Activated CD8-positive, alpha-beta memory T cell treated with anti-CD3 and anti-CD28 coated beads, Interleukin-2, amount 10 ng/mL, durations not matched to agents 7 days and 5 days (primary cell): Measurements from ENCODE around the gene OTUD7B. TPM values are rescaled to one million over a fixed set of nuclear protein-coding genes. Genes with fewer than 3 reads are reported as not detected.

Source experiments
- ATAC-seq: fragments of 150-1000 bp; cut with Tn5 transposase; one replicate; pipeline ENCODE4 v1.10.0; 2021; ENCODE audit warnings: moderate library complexity
- CTCF ChIA-PET: fragments of 350-600 bp; sonication (Branson Sonifier 250); formaldehyde crosslinking; loops from one replicate; lab custom pipeline; 2021; ENCODE audit warnings: antibody characterized with exemption; lab: Charles Lee
- DNase-seq: peaks from one replicate; pipeline ENCODE4 v3.0.0-alpha.2; 2020
- H3K27ac Mint-ChIP-seq: one replicate; pipeline ENCODE4 v1.8.0; 2021; ENCODE audit warnings: mild to moderate bottlenecking, mixed read lengths
- H3K27me3 Mint-ChIP-seq: one replicate; pipeline ENCODE4 v1.8.0; 2021; ENCODE audit warnings: mixed read lengths
- H3K36me3 Mint-ChIP-seq: one replicate; pipeline ENCODE4 v1.8.0; 2021; ENCODE audit warnings: mild to moderate bottlenecking, mixed read lengths
- H3K4me1 Mint-ChIP-seq: one replicate; pipeline ENCODE4 v1.8.0; 2021; ENCODE audit warnings: mixed read lengths
- H3K4me3 Mint-ChIP-seq: one replicate; pipeline ENCODE4 v1.8.0; 2021; ENCODE audit warnings: mild to moderate bottlenecking, moderate library complexity, mixed read lengths
- H3K9me3 Mint-ChIP-seq: one replicate; pipeline ENCODE4 v1.8.0; 2022; ENCODE audit warnings: low read depth, mixed read lengths
- total RNA-seq, 2 experiments: library from RNA; stranded (reverse); gene quantifications; one replicate each; pipeline ENCODE4 v1.2.3, GENCODE V29; 2021

OTUD7B gene
- total RNA-seq, 2 experiments from 2014 or later: 16.4 to 19.7 TPM

DNA sequence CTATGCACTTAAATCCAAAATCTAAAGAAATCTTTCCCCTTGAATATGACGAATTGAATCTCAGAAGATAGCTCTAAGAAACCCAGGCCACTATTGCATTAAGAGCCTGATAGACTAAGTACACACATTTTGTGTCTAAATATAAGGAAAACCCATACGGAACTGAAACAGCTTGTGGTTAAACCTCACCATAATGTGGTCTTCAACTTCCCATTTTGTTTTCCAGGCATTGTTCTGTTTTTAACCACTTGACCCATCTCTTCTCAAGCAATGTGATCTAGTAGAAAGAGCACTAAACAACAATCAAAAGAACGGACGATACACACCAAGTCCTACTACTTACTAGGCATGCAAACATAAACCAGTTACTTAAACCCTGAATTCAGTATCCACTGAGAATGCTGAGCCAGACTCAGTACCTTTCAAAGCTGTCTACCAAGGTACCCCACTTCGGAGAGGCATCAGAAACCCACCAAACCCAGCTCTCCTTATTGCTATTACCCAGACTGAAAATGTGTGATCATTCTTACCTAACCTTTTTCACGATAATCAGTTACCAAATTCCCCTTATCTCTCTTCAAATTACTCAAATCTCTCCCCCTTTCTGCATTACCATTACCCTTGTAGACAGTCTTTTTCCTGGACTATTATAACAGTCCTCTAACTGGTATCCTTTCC is 12.8 kb downstream of the OTUD7B start:
- CTCF ChIA-PET: interaction anchor here (1.5 to 3.7 kb wide), 3 partner anchors 14 to 189 kb away, joined by 4 to 16 read pairs (median 8); partner anchors contain the start of gene OTUD7B
- Mint-ChIP-seq H3K27me3 (no peaks in the 10 kb centered on the region), H3K9me3 (no peaks in the 10 kb centered on the region), H3K36me3 (peaks cover 24% of the 10 kb centered on the region), H3K4me1 (peaks cover 32% of the 10 kb centered on the region), H3K27ac (peak overlapping the region; percentile 13), H3K4me3 (no peak overlapping the region)
- ATAC-seq (peak; percentile 20), DNase-seq (no peak)

GRCh38 chr1:149995927-149996326 is 14.6 kb downstream of the OTUD7B start:
- no peak overlapping the region for H3K27ac Mint-ChIP-seq
- H3K27me3 Mint-ChIP-seq: no peaks in the 10 kb centered on the region
- no peak for DNase-seq
- peaks cover 19% of the 10 kb centered on the region for H3K36me3 Mint-ChIP-seq
- no peak for ATAC-seq
- peaks cover 23% of the 10 kb centered on the region for H3K4me1 Mint-ChIP-seq
- H3K4me3 Mint-ChIP-seq: no peak overlapping the region
- no peaks in the 10 kb centered on the region for H3K9me3 Mint-ChIP-seq
- CTCF ChIA-PET: interaction anchor here (0.7 kb wide), 1 partner anchor 54 kb away, joined by 3 read pairs; no protein-coding TSS in a partner anchor

DNA sequence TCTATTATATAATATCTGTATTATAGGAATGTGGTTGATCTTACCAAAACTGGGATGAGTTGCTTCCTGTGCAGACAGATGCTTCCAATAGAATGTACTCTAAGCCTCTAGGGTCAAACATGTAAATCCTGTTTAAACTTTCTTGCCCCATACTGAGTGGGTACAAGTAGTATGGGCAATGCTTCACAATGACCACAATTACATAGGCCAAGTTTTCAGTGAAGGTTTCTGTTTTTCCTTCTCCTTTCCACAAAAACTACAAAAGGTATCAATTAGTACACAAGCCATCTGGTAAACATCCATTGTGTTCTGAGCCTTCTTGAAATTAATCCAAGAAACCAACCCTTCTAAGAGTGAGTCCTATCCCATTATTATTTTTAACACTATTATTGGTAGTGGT is 16.8 kb downstream of the OTUD7B start:
- DNase-seq: no peak
- H3K27ac Mint-ChIP-seq: no peak overlapping the region
- H3K9me3 Mint-ChIP-seq: no peaks in the 10 kb centered on the region
- H3K36me3 Mint-ChIP-seq: peaks cover 10% of the 10 kb centered on the region
- no peaks in the 10 kb centered on the region for H3K27me3 Mint-ChIP-seq
- ATAC-seq: no peak
- H3K4me3 Mint-ChIP-seq: no peak overlapping the region
- H3K4me1 Mint-ChIP-seq: peaks cover 21% of the 10 kb centered on the region
- CTCF ChIA-PET: interaction anchor here (1.7 kb wide), 1 partner anchor 25 kb away, joined by 4 read pairs; no protein-coding TSS in a partner anchor

DNA sequence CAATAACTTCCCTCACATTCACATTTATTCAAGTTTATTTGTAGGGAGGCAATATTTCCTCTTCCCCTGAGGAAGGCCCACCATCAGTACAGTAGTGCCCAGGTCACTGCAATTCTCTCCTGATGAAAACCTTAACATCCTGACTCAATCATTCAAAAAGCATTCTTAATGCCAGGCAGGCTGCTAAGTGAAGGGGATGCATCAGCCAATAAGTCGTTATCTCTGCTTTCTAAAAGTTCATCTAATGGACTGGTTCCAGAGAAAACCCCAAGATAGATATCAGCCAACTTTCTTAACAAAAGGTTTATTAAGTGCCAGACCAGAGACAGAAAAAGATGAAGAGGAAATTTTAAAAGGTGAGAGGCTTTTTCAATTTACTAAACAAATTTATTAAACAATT is 17.3 kb downstream of the OTUD7B start:
- no peaks in the 10 kb centered on the region for H3K9me3 Mint-ChIP-seq
- CTCF ChIA-PET: no interaction called here
- peaks cover 10% of the 10 kb centered on the region for H3K36me3 Mint-ChIP-seq
- peaks cover 17% of the 10 kb centered on the region for H3K4me1 Mint-ChIP-seq
- no peak overlapping the region for H3K4me3 Mint-ChIP-seq
- H3K27ac Mint-ChIP-seq: no peak overlapping the region
- no peaks in the 10 kb centered on the region for H3K27me3 Mint-ChIP-seq
- ATAC-seq (no peak), DNase-seq (no peak)

DNA sequence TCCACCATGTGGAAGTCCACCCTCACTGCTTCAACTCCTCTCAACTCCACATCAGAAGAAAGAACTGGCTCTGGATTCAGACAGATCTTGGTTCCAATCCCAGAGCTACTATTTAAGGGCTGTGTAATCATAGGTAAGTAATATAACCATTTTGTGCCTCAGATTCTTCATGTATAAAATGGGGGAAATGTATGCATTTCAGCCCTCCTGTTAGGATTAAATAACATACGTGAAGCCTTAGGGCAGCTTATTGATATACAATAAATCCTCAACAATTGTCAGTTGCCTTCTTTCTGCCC is 23.3 kb downstream of the OTUD7B start:
- CTCF ChIA-PET: interaction anchor here (0.9 to 1.8 kb wide), 2 partner anchors 14 to 25 kb away, joined by 3 to 5 read pairs; no protein-coding TSS in a partner anchor
- H3K4me1 Mint-ChIP-seq: no peaks in the 10 kb centered on the region

DNA sequence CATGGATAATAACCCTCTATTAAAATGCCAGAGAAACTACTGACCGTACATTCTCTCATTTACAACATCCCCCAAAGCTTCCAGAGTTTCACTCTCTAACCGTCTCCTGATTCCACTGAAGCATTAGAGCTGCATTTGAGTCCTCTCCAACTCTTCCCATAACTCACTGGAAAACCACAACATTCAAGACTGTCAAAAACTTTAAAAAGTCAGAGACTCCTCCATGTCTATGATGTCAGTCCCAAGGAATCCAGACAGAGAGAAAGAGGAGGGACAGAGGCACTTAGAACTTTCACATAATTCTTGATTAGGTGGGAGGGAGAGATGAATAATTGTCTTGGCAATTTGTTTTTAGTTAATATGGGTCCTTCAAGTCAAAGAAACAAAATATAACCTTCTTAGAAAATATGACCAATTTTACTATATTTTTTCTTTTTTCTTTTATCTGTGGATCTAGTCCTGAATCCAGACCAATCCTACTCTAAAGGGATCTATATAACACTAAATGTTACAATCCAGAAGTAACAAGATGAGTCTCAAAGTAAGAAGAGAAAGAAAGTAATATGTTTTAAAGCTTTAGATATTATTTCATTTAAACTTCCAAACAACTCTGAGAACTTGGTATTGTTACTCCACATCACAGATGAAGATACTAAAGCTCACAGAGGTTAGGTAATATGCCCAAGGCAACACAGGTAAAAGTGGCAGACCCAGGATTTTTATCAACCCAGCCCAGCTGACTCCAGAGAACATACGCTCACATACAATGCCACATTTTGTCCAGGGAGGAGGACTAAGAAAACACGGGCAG is 23.8 kb downstream of the OTUD7B start:
- CTCF ChIA-PET: interaction anchor here (0.9 to 1.8 kb wide), 2 partner anchors 13 to 24 kb away, joined by 3 to 5 read pairs; no protein-coding TSS in a partner anchor
- Mint-ChIP-seq H3K27me3 (no peaks in the 10 kb centered on the region), H3K27ac (no peak overlapping the region), H3K4me1 (no peaks in the 10 kb centered on the region), H3K9me3 (no peaks in the 10 kb centered on the region), H3K36me3 (peaks cover 8% of the 10 kb centered on the region), H3K4me3 (no peak overlapping the region)
- ATAC-seq: no peak
- no peak for DNase-seq

More for the DNA sequence above, 23.3 kb downstream of the OTUD7B start:
- DNase-seq (no peak), ATAC-seq (no peak)
- H3K36me3 Mint-ChIP-seq: peaks cover 8% of the 10 kb centered on the region
- no peak overlapping the region for H3K4me3 Mint-ChIP-seq
- no peaks in the 10 kb centered on the region for H3K9me3 Mint-ChIP-seq
- H3K27me3 Mint-ChIP-seq: no peaks in the 10 kb centered on the region
- H3K27ac Mint-ChIP-seq: no peak overlapping the region

DNA sequence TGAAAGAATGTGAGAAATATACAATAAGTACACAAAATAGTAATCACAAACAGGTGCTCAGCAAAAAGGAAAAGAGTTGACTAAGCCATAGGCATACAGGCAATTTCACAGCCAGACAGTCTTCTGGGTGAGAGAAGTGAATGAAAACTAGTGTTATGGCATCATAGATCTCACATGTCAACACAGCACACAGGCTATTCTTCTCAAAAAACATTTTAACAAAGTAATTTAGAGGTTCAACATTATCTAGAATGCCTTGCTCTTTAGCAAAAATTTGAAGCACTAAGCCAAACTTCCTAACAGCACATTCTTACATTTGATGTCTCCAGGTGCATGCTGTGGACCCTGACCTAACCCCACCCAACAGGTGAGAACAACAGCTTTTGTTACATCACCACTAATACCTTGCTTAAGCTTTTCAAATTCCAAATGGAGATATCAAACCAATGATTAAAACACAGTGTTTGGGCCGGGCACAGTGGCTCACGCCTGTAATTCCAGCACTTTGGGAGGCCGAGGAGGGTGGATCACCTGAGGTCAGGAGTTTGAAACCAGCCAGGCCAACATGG is 30.5 kb downstream of the OTUD7B start:
- peaks cover 13% of the 10 kb centered on the region for H3K36me3 Mint-ChIP-seq
- H3K27me3 Mint-ChIP-seq: no peaks in the 10 kb centered on the region
- H3K27ac Mint-ChIP-seq: peak overlapping the region; percentile 27
- H3K9me3 Mint-ChIP-seq: no peaks in the 10 kb centered on the region
- DNase-seq: no peak
- ATAC-seq: no peak
- CTCF ChIA-PET: no interaction called here
- no peak overlapping the region for H3K4me3 Mint-ChIP-seq
- H3K4me1 Mint-ChIP-seq: peaks cover 21% of the 10 kb centered on the region

GRCh38 chr1:149979245-149979971 is 31.1 kb downstream of the OTUD7B start:
- H3K9me3 Mint-ChIP-seq: no peaks in the 10 kb centered on the region
- H3K27me3 Mint-ChIP-seq: no peaks in the 10 kb centered on the region
- no peak overlapping the region for H3K27ac Mint-ChIP-seq
- CTCF ChIA-PET: no interaction called here
- DNase-seq (no peak), ATAC-seq (peak; percentile 49)
- no peak overlapping the region for H3K4me3 Mint-ChIP-seq
- H3K36me3 Mint-ChIP-seq: peaks cover 17% of the 10 kb centered on the region
- peaks cover 21% of the 10 kb centered on the region for H3K4me1 Mint-ChIP-seq

- CTCF ChIA-PET: no interaction called here
- Mint-ChIP-seq H3K4me1 (peaks cover 21% of the 10 kb centered on the region), H3K4me3 (no peak overlapping the region), H3K9me3 (no peaks in the 10 kb centered on the region), H3K27ac (no peak overlapping the region), H3K36me3 (peaks cover 19% of the 10 kb centered on the region), H3K27me3 (no peaks in the 10 kb centered on the region)
- no peak for DNase-seq
- ATAC-seq: no peak
Observed at GRCh38 chr1:149978547-149979023, 31.9 kb downstream of the OTUD7B start.

- Mint-ChIP-seq H3K27ac (no peak overlapping the region), H3K4me1 (peaks cover 21% of the 10 kb centered on the region), H3K9me3 (no peaks in the 10 kb centered on the region), H3K36me3 (peaks cover 23% of the 10 kb centered on the region), H3K27me3 (no peaks in the 10 kb centered on the region), H3K4me3 (no peak overlapping the region)
- ATAC-seq: no peak
- CTCF ChIA-PET: interaction anchor here (1.0 to 1.3 kb wide), 2 partner anchors 15 to 209 kb away, joined by 3 read pairs; no protein-coding TSS in a partner anchor
- no peak for DNase-seq
Observed at GRCh38 chr1:149977345-149977744, 33.2 kb downstream of the OTUD7B start.

- Mint-ChIP-seq H3K9me3 (no peaks in the 10 kb centered on the region), H3K27ac (no peak overlapping the region), H3K4me3 (no peak overlapping the region), H3K4me1 (no peaks in the 10 kb centered on the region), H3K36me3 (peaks cover 30% of the 10 kb centered on the region), H3K27me3 (no peaks in the 10 kb centered on the region)
- CTCF ChIA-PET: no interaction called here
- ATAC-seq: no peak
- no peak for DNase-seq
Observed at GRCh38 chr1:149972547-149972946, 38.0 kb downstream of the OTUD7B start.

DNA sequence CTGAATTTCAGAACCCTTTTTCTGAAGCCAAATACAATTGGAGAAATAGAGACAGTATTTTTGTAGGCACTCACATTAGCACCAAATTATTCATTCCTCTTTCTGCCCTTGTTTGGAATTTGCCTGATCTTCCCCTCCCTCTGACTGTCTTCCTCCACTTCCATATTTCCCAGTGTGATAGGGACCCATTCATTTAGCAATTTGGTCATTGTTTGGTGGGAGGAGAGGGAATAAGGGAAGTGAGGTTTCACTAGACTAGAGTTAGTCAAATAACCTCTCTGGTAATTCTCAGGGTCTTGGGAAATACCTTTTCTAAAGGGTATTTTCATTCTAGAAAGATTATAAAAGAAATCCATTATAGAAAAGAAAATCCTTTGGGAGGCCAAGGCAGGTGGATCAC is 42.9 kb downstream of the OTUD7B start:
- DNase-seq: no peak
- Mint-ChIP-seq H3K9me3 (no peaks in the 10 kb centered on the region), H3K4me3 (no peak overlapping the region), H3K27me3 (no peaks in the 10 kb centered on the region), H3K36me3 (peaks cover 24% of the 10 kb centered on the region), H3K4me1 (peaks cover 2% of the 10 kb centered on the region), H3K27ac (no peak overlapping the region)
- no peak for ATAC-seq
- CTCF ChIA-PET: interaction anchor here (1.0 kb wide), 1 partner anchor 83 kb away, joined by 3 read pairs; no protein-coding TSS in a partner anchor

DNA sequence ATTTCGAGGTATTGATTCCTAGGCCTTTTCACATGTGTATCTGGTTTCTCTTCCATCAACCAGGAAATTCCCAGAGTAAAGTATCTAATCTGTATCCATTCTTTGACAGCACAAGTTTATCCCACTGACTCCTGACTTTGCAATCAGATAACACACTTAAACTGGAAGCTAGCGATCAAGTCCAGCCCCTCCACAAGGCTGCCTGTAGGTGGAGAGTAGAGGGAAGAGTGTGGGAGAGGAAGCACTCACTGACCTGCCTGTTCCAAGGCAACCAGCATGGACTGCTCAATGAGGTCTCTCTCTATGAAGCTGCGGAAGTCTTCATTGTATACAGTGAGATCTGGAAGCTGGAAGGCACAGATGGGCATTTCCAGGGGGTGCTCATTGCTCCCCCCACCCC is 43.5 kb downstream of the OTUD7B start:
- H3K27me3 Mint-ChIP-seq: no peaks in the 10 kb centered on the region
- H3K27ac Mint-ChIP-seq: no peak overlapping the region
- DNase-seq (no peak), ATAC-seq (no peak)
- peaks cover 8% of the 10 kb centered on the region for H3K4me1 Mint-ChIP-seq
- CTCF ChIA-PET: interaction anchor here (1.0 kb wide), 1 partner anchor 83 kb away, joined by 3 read pairs; no protein-coding TSS in a partner anchor
- no peaks in the 10 kb centered on the region for H3K9me3 Mint-ChIP-seq
- no peak overlapping the region for H3K4me3 Mint-ChIP-seq
- peaks cover 21% of the 10 kb centered on the region for H3K36me3 Mint-ChIP-seq
